HepG2 (cell line): ENCODE results near the gene ZNF575. TPM values are rescaled to one million over a fixed set of nuclear protein-coding genes. Genes with fewer than 3 reads are reported as not detected.
A peak's percentile ranks its signal among the peaks of the same experiment; 100 is the strongest.

Experiments used
- FOXJ3 ChIP-seq: sonication (generic); formaldehyde crosslinking; IDR thresholded peaks from 2 replicates; pipeline ENCODE4 v1.4.0; 2020; ENCODE audit warnings: missing genetic modification reagents, mild to moderate bottlenecking, borderline replicate concordance
- HNRNPUL1 ChIP-seq: fragments of 200-400 bp; formaldehyde crosslinking; IDR thresholded peaks from 2 replicates; pipeline ENCODE4 v1.6.1; 2017; ENCODE audit warnings: low read depth, mild to moderate bottlenecking, low read length, moderate library complexity
- KDM2A ChIP-seq: sonication (generic); formaldehyde crosslinking; IDR thresholded peaks from 2 replicates; pipeline ENCODE4 v1.4.0; 2020; ENCODE audit warnings: low read depth, missing genetic modification reagents, borderline replicate concordance
- MED1 ChIP-seq: sonication (generic); formaldehyde crosslinking; IDR thresholded peaks from 2 replicates; pipeline ENCODE4 v1.4.0; 2020; ENCODE audit warnings: missing genetic modification reagents
- ZFP91 ChIP-seq: sonication (generic); formaldehyde crosslinking; IDR thresholded peaks from 2 replicates; pipeline ENCODE4 v1.9.0; 2022; ENCODE audit warnings: missing genetic modification reagents, mild to moderate bottlenecking, borderline replicate concordance
- ZHX2 ChIP-seq, 2 experiments: sonication (generic) in 1 of 2; formaldehyde crosslinking in 1 of 2; IDR thresholded peaks; 2 replicates each; pipeline versions ENCODE4 v1.6.1 to v1.9.0; 2014 to 2022; ENCODE audit warnings: antibody characterized with exemption in 1 of 2, borderline replicate concordance in 1 of 2, inconsistent platforms in 1 of 2, low read depth in 1 of 2, missing genetic modification reagents in 1 of 2
- polyA plus RNA-seq, 8 experiments: library from polyadenylated mRNA; depleted of rRNA in 3 of 8; stranded (reverse) in 7 of 8; unstranded in 1 of 8; fragments of >200 nt; fragmentation: Illumina TruSeq in 4 of 8; extraction: Trizol in 4 of 8; gene quantifications; 2 replicates each; pipeline versions ENCODE4 v1.2.1 to v1.2.3, GENCODE V29; 2011 to 2016; ENCODE audit warnings: low read depth in 4 of 8, missing spikeins in 1 of 8, mixed read lengths in 1 of 8; ENCODE audit not compliant: insufficient read depth in 1 of 8
- total RNA-seq, 5 experiments: library from RNA; depleted of rRNA; stranded (reverse); fragments of >200 nt; fragmentation: Illumina TruSeq; extraction: Trizol; gene quantifications; 2 replicates each; pipeline ENCODE4 v1.2.3, GENCODE V29; 2016; ENCODE audit warnings: low read depth in 1 of 5
- TF ChIP-seq, protein P1 (sequence below): sonication (generic); formaldehyde crosslinking; conservative IDR thresholded peaks from 2 replicates; pipeline ENCODE4 v1.4.0; 2020; ENCODE audit warnings: missing genetic modification reagents
- TF ChIP-seq, protein P2 (sequence below): sonication (generic); formaldehyde crosslinking; IDR thresholded peaks from 2 replicates; pipeline ENCODE4 v1.5.1; 2020; ENCODE audit warnings: mild to moderate bottlenecking, moderate library complexity, missing genetic modification reagents
- TF ChIP-seq, protein P3 (sequence below): sonication (generic); formaldehyde crosslinking; IDR thresholded peaks from 2 replicates; pipeline ENCODE4 v1.4.0; 2020; ENCODE audit warnings: missing genetic modification reagents

ZNF575 gene
- total and polyA plus RNA-seq, 2 of the 13 experiments (the other 11 are each of a cell fraction or from before 2014, with no cell fraction given): 0.17 to 0.27 TPM

DNA sequence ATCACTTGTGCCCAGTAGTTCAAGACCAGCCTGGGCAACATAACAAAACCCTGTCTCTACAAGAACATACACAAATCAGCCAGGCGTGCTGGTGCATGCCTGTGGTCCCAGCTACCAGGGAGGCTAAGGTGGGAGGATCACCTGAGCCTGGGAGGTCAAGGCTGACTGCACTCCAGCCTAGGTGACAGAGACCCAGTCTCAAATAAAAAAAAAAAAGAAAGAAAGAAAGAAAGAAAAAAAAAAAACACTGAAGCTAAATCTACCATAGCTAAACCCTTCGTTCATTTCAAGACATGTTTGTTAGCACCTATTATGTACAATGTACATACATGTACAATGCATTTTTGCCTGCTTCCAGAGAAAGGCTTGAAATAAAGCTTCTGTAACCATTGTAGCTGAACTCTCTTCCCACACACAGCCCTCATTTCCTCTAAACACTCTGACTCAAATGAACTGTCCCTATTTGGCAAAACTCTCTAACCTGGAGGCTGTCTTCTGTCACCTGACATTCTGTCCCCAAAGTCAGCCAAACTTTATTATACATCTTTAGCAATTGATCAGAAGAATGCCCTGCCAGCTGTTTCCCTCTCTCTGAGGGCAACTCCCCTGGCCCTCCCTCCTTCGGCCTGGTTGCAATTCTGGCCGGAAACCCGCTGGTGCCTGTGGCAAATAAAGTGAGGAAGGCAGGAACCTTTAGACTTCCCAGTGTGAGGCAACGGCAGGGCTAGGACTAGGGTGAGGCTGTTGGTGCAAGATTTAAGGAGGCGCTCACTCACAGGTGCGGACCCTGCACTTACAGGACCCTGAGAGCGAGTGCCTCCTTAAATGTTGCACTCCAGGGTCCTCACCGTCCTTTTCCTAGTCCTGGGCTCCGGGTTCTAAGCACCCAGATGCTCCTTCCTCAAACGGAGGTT, 7.8 kb upstream of the ZNF575 start (continued):
- TF ChIP-seq ZHX2 (IDR thresholded peaks at IDR 0.05; ENCODE audit: low read depth): 0 out of 2 replicates have a peak, but pooled peaks have one; percentile 31
- no peak for TF ChIP-seq ZHX2 (CRISPR knock-in tag; IDR thresholded peaks at IDR 0.05; ENCODE audit: borderline replicate concordance)
- peak; percentile 55 for TF ChIP-seq MED1 (CRISPR knock-in tag)
- TF ChIP-seq, protein P1, sequence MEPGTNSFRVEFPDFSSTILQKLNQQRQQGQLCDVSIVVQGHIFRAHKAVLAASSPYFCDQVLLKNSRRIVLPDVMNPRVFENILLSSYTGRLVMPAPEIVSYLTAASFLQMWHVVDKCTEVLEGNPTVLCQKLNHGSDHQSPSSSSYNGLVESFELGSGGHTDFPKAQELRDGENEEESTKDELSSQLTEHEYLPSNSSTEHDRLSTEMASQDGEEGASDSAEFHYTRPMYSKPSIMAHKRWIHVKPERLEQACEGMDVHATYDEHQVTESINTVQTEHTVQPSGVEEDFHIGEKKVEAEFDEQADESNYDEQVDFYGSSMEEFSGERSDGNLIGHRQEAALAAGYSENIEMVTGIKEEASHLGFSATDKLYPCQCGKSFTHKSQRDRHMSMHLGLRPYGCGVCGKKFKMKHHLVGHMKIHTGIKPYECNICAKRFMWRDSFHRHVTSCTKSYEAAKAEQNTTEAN (CRISPR knock-in tag): peak; percentile 60; the same call in 1 of the 2 replicates
- TF ChIP-seq, protein P2, sequence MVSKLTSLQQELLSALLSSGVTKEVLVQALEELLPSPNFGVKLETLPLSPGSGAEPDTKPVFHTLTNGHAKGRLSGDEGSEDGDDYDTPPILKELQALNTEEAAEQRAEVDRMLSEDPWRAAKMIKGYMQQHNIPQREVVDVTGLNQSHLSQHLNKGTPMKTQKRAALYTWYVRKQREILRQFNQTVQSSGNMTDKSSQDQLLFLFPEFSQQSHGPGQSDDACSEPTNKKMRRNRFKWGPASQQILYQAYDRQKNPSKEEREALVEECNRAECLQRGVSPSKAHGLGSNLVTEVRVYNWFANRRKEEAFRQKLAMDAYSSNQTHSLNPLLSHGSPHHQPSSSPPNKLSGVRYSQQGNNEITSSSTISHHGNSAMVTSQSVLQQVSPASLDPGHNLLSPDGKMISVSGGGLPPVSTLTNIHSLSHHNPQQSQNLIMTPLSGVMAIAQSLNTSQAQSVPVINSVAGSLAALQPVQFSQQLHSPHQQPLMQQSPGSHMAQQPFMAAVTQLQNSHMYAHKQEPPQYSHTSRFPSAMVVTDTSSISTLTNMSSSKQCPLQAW (CRISPR knock-in tag): no peak; the same call in 1 of the 2 replicates
- peak; percentile 90 for TF ChIP-seq ZFP91 (CRISPR knock-in tag)
- TF ChIP-seq FOXJ3 (CRISPR knock-in tag): no peak
- TF ChIP-seq, protein P3, sequence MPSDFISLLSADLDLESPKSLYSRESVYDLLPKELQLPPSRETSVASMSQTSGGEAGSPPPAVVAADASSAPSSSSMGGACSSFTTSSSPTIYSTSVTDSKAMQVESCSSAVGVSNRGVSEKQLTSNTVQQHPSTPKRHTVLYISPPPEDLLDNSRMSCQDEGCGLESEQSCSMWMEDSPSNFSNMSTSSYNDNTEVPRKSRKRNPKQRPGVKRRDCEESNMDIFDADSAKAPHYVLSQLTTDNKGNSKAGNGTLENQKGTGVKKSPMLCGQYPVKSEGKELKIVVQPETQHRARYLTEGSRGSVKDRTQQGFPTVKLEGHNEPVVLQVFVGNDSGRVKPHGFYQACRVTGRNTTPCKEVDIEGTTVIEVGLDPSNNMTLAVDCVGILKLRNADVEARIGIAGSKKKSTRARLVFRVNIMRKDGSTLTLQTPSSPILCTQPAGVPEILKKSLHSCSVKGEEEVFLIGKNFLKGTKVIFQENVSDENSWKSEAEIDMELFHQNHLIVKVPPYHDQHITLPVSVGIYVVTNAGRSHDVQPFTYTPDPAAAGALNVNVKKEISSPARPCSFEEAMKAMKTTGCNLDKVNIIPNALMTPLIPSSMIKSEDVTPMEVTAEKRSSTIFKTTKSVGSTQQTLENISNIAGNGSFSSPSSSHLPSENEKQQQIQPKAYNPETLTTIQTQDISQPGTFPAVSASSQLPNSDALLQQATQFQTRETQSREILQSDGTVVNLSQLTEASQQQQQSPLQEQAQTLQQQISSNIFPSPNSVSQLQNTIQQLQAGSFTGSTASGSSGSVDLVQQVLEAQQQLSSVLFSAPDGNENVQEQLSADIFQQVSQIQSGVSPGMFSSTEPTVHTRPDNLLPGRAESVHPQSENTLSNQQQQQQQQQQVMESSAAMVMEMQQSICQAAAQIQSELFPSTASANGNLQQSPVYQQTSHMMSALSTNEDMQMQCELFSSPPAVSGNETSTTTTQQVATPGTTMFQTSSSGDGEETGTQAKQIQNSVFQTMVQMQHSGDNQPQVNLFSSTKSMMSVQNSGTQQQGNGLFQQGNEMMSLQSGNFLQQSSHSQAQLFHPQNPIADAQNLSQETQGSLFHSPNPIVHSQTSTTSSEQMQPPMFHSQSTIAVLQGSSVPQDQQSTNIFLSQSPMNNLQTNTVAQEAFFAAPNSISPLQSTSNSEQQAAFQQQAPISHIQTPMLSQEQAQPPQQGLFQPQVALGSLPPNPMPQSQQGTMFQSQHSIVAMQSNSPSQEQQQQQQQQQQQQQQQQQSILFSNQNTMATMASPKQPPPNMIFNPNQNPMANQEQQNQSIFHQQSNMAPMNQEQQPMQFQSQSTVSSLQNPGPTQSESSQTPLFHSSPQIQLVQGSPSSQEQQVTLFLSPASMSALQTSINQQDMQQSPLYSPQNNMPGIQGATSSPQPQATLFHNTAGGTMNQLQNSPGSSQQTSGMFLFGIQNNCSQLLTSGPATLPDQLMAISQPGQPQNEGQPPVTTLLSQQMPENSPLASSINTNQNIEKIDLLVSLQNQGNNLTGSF (CRISPR knock-in tag): no peak
- peak; percentile 57; the same call in 1 of the 2 replicates for TF ChIP-seq KDM2A (CRISPR knock-in tag)
- TF ChIP-seq HNRNPUL1: no peak
